Osteoblast (primary cell): ENCODE results near the gene SBK3. TPM values are rescaled to one million over a fixed set of nuclear protein-coding genes. Genes with fewer than 3 reads are reported as not detected.
A peak's percentile ranks its signal among the peaks of the same experiment; 100 is the strongest.

Experiments used
- DNase-seq: peaks from one replicate; pipeline ENCODE4 v3.0.0; 2011; ENCODE audit warnings: low spot score, mixed read lengths; ENCODE audit not compliant: insufficient read length; ENCODE audit errors: missing footprints
- H2AFZ ChIP-seq: 2 replicates; pipeline ENCODE4 v1.6.0; 2011; ENCODE audit warnings: mild to moderate bottlenecking, low read length
- H3K27ac ChIP-seq: 2 replicates; pipeline ENCODE4 v1.5.1; 2011; ENCODE audit warnings: mild to moderate bottlenecking, low read depth, low read length, moderate library complexity
- H3K27me3 ChIP-seq: 2 replicates; pipeline ENCODE4 v1.6.0; 2012; ENCODE audit warnings: mild to moderate bottlenecking, control low read depth, inconsistent platforms, low read length, moderate library complexity; ENCODE audit not compliant: insufficient read depth
- H3K36me3 ChIP-seq: 2 replicates; pipeline ENCODE4 v1.5.1; 2011; ENCODE audit warnings: mild to moderate bottlenecking, low read length, control low read depth, moderate library complexity; ENCODE audit not compliant: insufficient read depth
- H3K4me1 ChIP-seq: 2 replicates; pipeline ENCODE4 v1.5.1; 2011; ENCODE audit warnings: mild to moderate bottlenecking, low read length, control low read depth, moderate library complexity; ENCODE audit not compliant: insufficient read depth
- H3K4me2 ChIP-seq: 2 replicates; pipeline ENCODE4 v1.6.0; 2011; ENCODE audit warnings: mild to moderate bottlenecking, low read length; ENCODE audit not compliant: insufficient read depth
- H3K4me3 ChIP-seq: fragments of 200-600 bp; sonication (generic); 3 replicates; pipeline ENCODE4 v1.5.1; 2012; ENCODE audit warnings: mild to moderate bottlenecking, low read length, inconsistent platforms; ENCODE audit not compliant: insufficient read depth
- H3K79me2 ChIP-seq: 2 replicates; pipeline ENCODE4 v1.6.0; 2012; ENCODE audit warnings: mild to moderate bottlenecking, low read length, control low read depth, inconsistent platforms; ENCODE audit not compliant: insufficient read depth
- H3K9me3 ChIP-seq: 2 replicates; pipeline ENCODE4 v1.5.1; 2011; ENCODE audit warnings: low read depth, low read length, control low read depth
- H4K20me1 ChIP-seq: 2 replicates; pipeline ENCODE4 v1.6.0; 2012; ENCODE audit warnings: mild to moderate bottlenecking, low read length, control low read depth; ENCODE audit not compliant: insufficient read depth
- CTCF ChIP-seq: IDR thresholded peaks from 2 replicates; pipeline ENCODE4 v1.5.1; 2011; ENCODE audit warnings: mild to moderate bottlenecking, low read depth, low read length, moderate library complexity; ENCODE audit errors: extremely low read depth
- total RNA-seq: library from RNA; depleted of rRNA; stranded (reverse); fragments of >200 nt; gene quantifications from 2 replicates; pipeline ENCODE4 v1.2.3, GENCODE V29; 2012

SBK3 gene
- total RNA-seq, 1 donor: not detected

GRCh38 chr19:55543567-55543966 is 1.8 kb downstream of the SBK3 start:
- Histone ChIP-seq H4K20me1 (no peaks in the 10 kb centered on the region), H3K9me3 (no peaks in the 10 kb centered on the region), H3K4me2 (no peak overlapping the region), H3K4me3 (no peak overlapping the region), H2AFZ (no peak overlapping the region), H3K4me1 (peaks cover 11% of the 10 kb centered on the region), H3K27ac (no peak overlapping the region), H3K27me3 (no peaks in the 10 kb centered on the region), H3K79me2 (no peaks in the 10 kb centered on the region), H3K36me3 (no peaks in the 10 kb centered on the region)
- peak; percentile 29 for DNase-seq
- TF ChIP-seq CTCF: no peak

- H3K36me3 ChIP-seq: no peaks in the 10 kb centered on the region
Observed at GRCh38 chr19:55542292-55542855, 3.0 kb downstream of the SBK3 start.

GRCh38 chr19:55541091-55541490 is 4.3 kb downstream of the SBK3 start:
- H3K9me3 ChIP-seq: no peaks in the 10 kb centered on the region
- H3K79me2 ChIP-seq: no peaks in the 10 kb centered on the region
- no peak overlapping the region for H3K4me3 ChIP-seq
- no peaks in the 10 kb centered on the region for H3K27me3 ChIP-seq
- H3K27ac ChIP-seq: no peak overlapping the region
- no peaks in the 10 kb centered on the region for H3K36me3 ChIP-seq
- no peak overlapping the region for H2AFZ ChIP-seq
- no peaks in the 10 kb centered on the region for H4K20me1 ChIP-seq
- no peak for TF ChIP-seq CTCF
- H3K4me1 ChIP-seq: no peaks in the 10 kb centered on the region
- no peak overlapping the region for H3K4me2 ChIP-seq
- no peak for DNase-seq

More at GRCh38 chr19:55542292-55542855, 3.0 kb downstream of the SBK3 start:
- Histone ChIP-seq H3K9me3 (no peaks in the 10 kb centered on the region), H3K4me3 (no peak overlapping the region), H3K27me3 (no peaks in the 10 kb centered on the region), H3K4me1 (peaks cover 6% of the 10 kb centered on the region), H3K79me2 (no peaks in the 10 kb centered on the region), H4K20me1 (no peaks in the 10 kb centered on the region), H3K4me2 (no peak overlapping the region), H2AFZ (no peak overlapping the region), H3K27ac (no peak overlapping the region)
- no peak for TF ChIP-seq CTCF
- DNase-seq: no peak

GRCh38 chr19:55540619-55541018 is 4.7 kb downstream of the SBK3 start:
- Histone ChIP-seq H3K36me3 (no peaks in the 10 kb centered on the region), H3K9me3 (no peaks in the 10 kb centered on the region), H3K27me3 (no peaks in the 10 kb centered on the region), H4K20me1 (no peaks in the 10 kb centered on the region), H3K4me1 (no peaks in the 10 kb centered on the region), H3K27ac (no peak overlapping the region), H3K79me2 (no peaks in the 10 kb centered on the region), H2AFZ (no peak overlapping the region), H3K4me3 (no peak overlapping the region), H3K4me2 (no peak overlapping the region)
- TF ChIP-seq CTCF: no peak
- peak; percentile 51 for DNase-seq
